ENCODE results near the gene CRACDL.

- TF ChIP-seq GLIS3 (CRISPR knock-in tag; IDR thresholded peaks at IDR 0.05) (no peak), PATZ1 (CRISPR knock-in tag; IDR thresholded peaks at IDR 0.05; ENCODE audit: borderline replicate concordance) (no peak), ESRRG (CRISPR knock-in tag; IDR thresholded peaks at IDR 0.05) (no peak), BACH2 (CRISPR knock-in tag; IDR thresholded peaks at IDR 0.05; ENCODE audit: borderline replicate concordance) (no peak), ARNTL (CRISPR knock-in tag; IDR thresholded peaks at IDR 0.05; ENCODE audit: borderline replicate concordance, low read depth) (no peak)
Observed at GRCh38 chr2:98876741-98877140, 59.3 kb downstream of the CRACDL start.

All from SK-N-SH treated with all-trans-retinoic acid at 6 μM for 48 hours (cell line).